DMS 273 treated with DMSO at 0.1 percent for 48 hours (cell line): ENCODE data around the gene FBXO21.
"Not testable (repeated sequence)": the region's sequence is repeated elsewhere in the genome, so short reads cannot be mapped to it uniquely, and the experiment has no call there.

Experiments
- DNase-seq: peaks from one replicate; lab custom pipeline; 2025; lab: John Stamatoyannopoulos, UW

FBXO21 gene

GRCh38 chr12:117102800-117103181 is 87.5 kb downstream of the FBXO21 start:
- DNase-seq = no peak

GRCh38 chr12:117101953-117102799 is 88.1 kb downstream of the FBXO21 start:
- DNase-seq = no peak

GRCh38 chr12:117100851-117101673 is 89.2 kb downstream of the FBXO21 start:
- no peak for DNase-seq

GRCh38 chr12:117100251-117100650 is 90.0 kb downstream of the FBXO21 start:
- no peak for DNase-seq

- no peak for DNase-seq
Measured at GRCh38 chr12:117098361-117099217, 91.7 kb downstream of the FBXO21 start.

GRCh38 chr12:117098024-117098360 is 92.3 kb downstream of the FBXO21 start:
- no peak for DNase-seq

- no peak for DNase-seq
Measured at GRCh38 chr12:117097159-117097558, 93.1 kb downstream of the FBXO21 start.

- DNase-seq = no peak
Measured at GRCh38 chr12:117096501-117097042, 93.7 kb downstream of the FBXO21 start.

GRCh38 chr12:117095191-117095590 is 95.1 kb downstream of the FBXO21 start:
- not testable (repeated sequence) for DNase-seq

- no peak for DNase-seq
Measured at GRCh38 chr12:117093918-117094630, 96.2 kb downstream of the FBXO21 start.

- DNase-seq = no peak
Measured at GRCh38 chr12:117093431-117093830, 96.8 kb downstream of the FBXO21 start.

- DNase-seq = no peak
Measured at GRCh38 chr12:117092886-117093285, 97.4 kb downstream of the FBXO21 start.

GRCh38 chr12:117092511-117092780 is 97.8 kb downstream of the FBXO21 start:
- no peak for DNase-seq
